ENCODE measurements around the gene SFT2D3. TPM values are rescaled to one million over a fixed set of nuclear protein-coding genes. Genes with fewer than 3 reads are reported as not detected.

The SFT2D3 gene
- total RNA-seq, 1 donor: 14.8 TPM

GRCh38 chr2:127685410-127686080 lies 15.8 kb upstream of the SFT2D3 start:
- Histone ChIP-seq H3K27me3 (ENCODE audit: insufficient read depth, low read length) (no peaks in the 10 kb centered on the region), H3K4me3 (ENCODE audit: low read length) (no peak overlapping the region), H3K9me3 (ENCODE audit: low read depth, low read length) (no peaks in the 10 kb centered on the region), H3K4me1 (ENCODE audit: insufficient read depth, low read length) (no peaks in the 10 kb centered on the region)

GRCh38 chr2:127688405-127688804 lies 12.9 kb upstream of the SFT2D3 start:
- Histone ChIP-seq H3K4me3 (ENCODE audit: low read length) (no peak overlapping the region), H3K27me3 (ENCODE audit: insufficient read depth, low read length) (no peaks in the 10 kb centered on the region), H3K4me1 (ENCODE audit: insufficient read depth, low read length) (no peaks in the 10 kb centered on the region), H3K9me3 (ENCODE audit: low read depth, low read length) (no peaks in the 10 kb centered on the region)

GRCh38 chr2:127690696-127691095 lies 10.6 kb upstream of the SFT2D3 start:
- H3K4me1 ChIP-seq (ENCODE audit: insufficient read depth, low read length): no peaks in the 10 kb centered on the region

GRCh38 chr2:127694986-127695385 lies 6.3 kb upstream of the SFT2D3 start:
- Histone ChIP-seq H3K27me3 (ENCODE audit: insufficient read depth, low read length) (no peaks in the 10 kb centered on the region), H3K4me1 (ENCODE audit: insufficient read depth, low read length) (no peaks in the 10 kb centered on the region), H3K4me3 (ENCODE audit: low read length) (no peak overlapping the region), H3K9me3 (ENCODE audit: low read depth, low read length) (no peaks in the 10 kb centered on the region)

More at GRCh38 chr2:127690696-127691095, 10.6 kb upstream of the SFT2D3 start:
- Histone ChIP-seq H3K4me3 (ENCODE audit: low read length) (no peak overlapping the region), H3K9me3 (ENCODE audit: low read depth, low read length) (no peaks in the 10 kb centered on the region), H3K27me3 (ENCODE audit: insufficient read depth, low read length) (no peaks in the 10 kb centered on the region)

GRCh38 chr2:127695491-127696472 lies 5.5 kb upstream of the SFT2D3 start:
- Histone ChIP-seq H3K4me1 (ENCODE audit: insufficient read depth, low read length) (peaks cover 6% of the 10 kb centered on the region), H3K27me3 (ENCODE audit: insufficient read depth, low read length) (no peaks in the 10 kb centered on the region), H3K4me3 (ENCODE audit: low read length) (no peak overlapping the region), H3K9me3 (ENCODE audit: low read depth, low read length) (no peaks in the 10 kb centered on the region)

- Histone ChIP-seq H3K9me3 (ENCODE audit: low read depth, low read length) (no peaks in the 10 kb centered on the region), H3K27me3 (ENCODE audit: insufficient read depth, low read length) (no peaks in the 10 kb centered on the region), H3K4me1 (ENCODE audit: insufficient read depth, low read length) (peaks cover 15% of the 10 kb centered on the region), H3K4me3 (ENCODE audit: low read length) (no peak overlapping the region)
Measured at GRCh38 chr2:127697482-127698180, 3.7 kb upstream of the SFT2D3 start.

- peaks cover 26% of the 10 kb centered on the region for H3K4me1 ChIP-seq (ENCODE audit: insufficient read depth, low read length)
- no peaks in the 10 kb centered on the region for H3K9me3 ChIP-seq (ENCODE audit: low read depth, low read length)
- H3K4me3 ChIP-seq (ENCODE audit: low read length): no peak overlapping the region
- no peaks in the 10 kb centered on the region for H3K27me3 ChIP-seq (ENCODE audit: insufficient read depth, low read length)
Measured at GRCh38 chr2:127698553-127699355, 2.5 kb upstream of the SFT2D3 start.

- H3K4me3 ChIP-seq (ENCODE audit: low read length): peak overlapping the region; percentile 82
- no peaks in the 10 kb centered on the region for H3K27me3 ChIP-seq (ENCODE audit: insufficient read depth, low read length)
Measured at GRCh38 chr2:127700527-127701192, 637 bp upstream of the SFT2D3 start.

GRCh38 chr2:127701651-127702394 lies 526 bp downstream of the SFT2D3 start:
- Histone ChIP-seq H3K4me3 (ENCODE audit: low read length) (peak overlapping the region; percentile 82), H3K9me3 (ENCODE audit: low read depth, low read length) (no peaks in the 10 kb centered on the region), H3K4me1 (ENCODE audit: insufficient read depth, low read length) (peaks cover 42% of the 10 kb centered on the region), H3K27me3 (ENCODE audit: insufficient read depth, low read length) (no peaks in the 10 kb centered on the region)

More at GRCh38 chr2:127700527-127701192, 637 bp upstream of the SFT2D3 start:
- Histone ChIP-seq H3K4me1 (ENCODE audit: insufficient read depth, low read length) (peaks cover 42% of the 10 kb centered on the region), H3K9me3 (ENCODE audit: low read depth, low read length) (no peaks in the 10 kb centered on the region)

- Histone ChIP-seq H3K4me3 (ENCODE audit: low read length) (peak overlapping the region; percentile 82), H3K4me1 (ENCODE audit: insufficient read depth, low read length) (peaks cover 42% of the 10 kb centered on the region), H3K9me3 (ENCODE audit: low read depth, low read length) (no peaks in the 10 kb centered on the region), H3K27me3 (ENCODE audit: insufficient read depth, low read length) (no peaks in the 10 kb centered on the region)
Measured at GRCh38 chr2:127702395-127703009, 1.2 kb downstream of the SFT2D3 start.

- no peaks in the 10 kb centered on the region for H3K9me3 ChIP-seq (ENCODE audit: low read depth, low read length)
- no peaks in the 10 kb centered on the region for H3K27me3 ChIP-seq (ENCODE audit: insufficient read depth, low read length)
- peaks cover 42% of the 10 kb centered on the region for H3K4me1 ChIP-seq (ENCODE audit: insufficient read depth, low read length)
- H3K4me3 ChIP-seq (ENCODE audit: low read length): no peak overlapping the region
Measured at GRCh38 chr2:127703282-127703681, 2.0 kb downstream of the SFT2D3 start.

- Histone ChIP-seq H3K4me3 (ENCODE audit: low read length) (no peak overlapping the region), H3K27me3 (ENCODE audit: insufficient read depth, low read length) (no peaks in the 10 kb centered on the region), H3K9me3 (ENCODE audit: low read depth, low read length) (no peaks in the 10 kb centered on the region), H3K4me1 (ENCODE audit: insufficient read depth, low read length) (peaks cover 42% of the 10 kb centered on the region)
Measured at GRCh38 chr2:127704641-127705390, 3.5 kb downstream of the SFT2D3 start.

Measured in mononuclear cell (primary cell).